ENCODE data around the gene GRAMD1A. TPM values are rescaled to one million over a fixed set of nuclear protein-coding genes. Genes with fewer than 3 reads are reported as not detected.

The GRAMD1A gene
- total and polyA plus RNA-seq, 2 of the 8 experiments (the other 6 are each of a cell fraction or from before 2014, with no cell fraction given) = 113 to 154 TPM

DNA sequence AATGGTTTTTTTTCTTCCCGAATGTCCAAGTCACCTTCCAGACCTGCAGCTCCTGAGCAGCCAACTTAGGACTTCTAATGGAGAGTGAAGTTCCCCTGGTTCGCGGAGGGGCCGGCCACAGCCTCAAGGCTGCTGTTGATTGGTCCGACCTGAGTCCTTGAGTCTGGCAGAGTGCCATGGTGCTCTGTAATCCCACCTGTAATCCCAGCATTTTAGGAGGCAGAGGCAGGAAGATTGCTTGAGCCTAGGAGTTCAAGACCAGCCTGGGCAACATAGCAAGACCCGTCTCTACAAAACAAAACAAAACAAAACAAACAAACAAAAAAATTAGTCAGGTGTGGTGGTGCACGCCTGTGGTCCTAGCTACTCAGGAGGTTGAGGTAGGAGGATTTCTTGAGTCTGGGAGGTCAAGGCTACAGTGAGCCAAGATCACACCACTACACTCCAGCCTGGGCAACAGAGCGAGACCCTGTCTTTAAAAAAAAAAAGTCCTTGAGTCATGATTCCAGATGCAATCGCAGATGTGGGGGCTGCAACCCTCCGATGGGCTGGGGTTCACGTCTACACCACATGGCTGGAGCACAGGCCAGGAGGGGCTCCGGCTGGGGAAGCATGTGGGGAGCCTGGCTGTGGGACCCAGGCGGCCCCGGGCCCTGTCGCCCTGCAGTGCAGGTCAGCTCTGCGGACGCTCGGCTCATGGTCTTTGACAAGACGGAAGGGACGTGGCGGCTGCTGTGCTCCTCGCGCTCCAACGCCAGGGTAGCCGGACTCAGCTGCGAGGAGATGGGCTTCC, 59.1 kb downstream of the GRAMD1A start (continued):
- TF ChIP-seq KDM4A (IDR thresholded peaks at IDR 0.05; ENCODE audit: low read depth, low read length, severe bottlenecking) = no peak

All from H1 (cell line).